ENCODE data around the gene MYPN. TPM values are rescaled to one million over a fixed set of nuclear protein-coding genes. Genes with fewer than 3 reads are reported as not detected.

The MYPN gene
- total and polyA plus RNA-seq, 2 experiments from 2014 or later = not detected

DNA sequence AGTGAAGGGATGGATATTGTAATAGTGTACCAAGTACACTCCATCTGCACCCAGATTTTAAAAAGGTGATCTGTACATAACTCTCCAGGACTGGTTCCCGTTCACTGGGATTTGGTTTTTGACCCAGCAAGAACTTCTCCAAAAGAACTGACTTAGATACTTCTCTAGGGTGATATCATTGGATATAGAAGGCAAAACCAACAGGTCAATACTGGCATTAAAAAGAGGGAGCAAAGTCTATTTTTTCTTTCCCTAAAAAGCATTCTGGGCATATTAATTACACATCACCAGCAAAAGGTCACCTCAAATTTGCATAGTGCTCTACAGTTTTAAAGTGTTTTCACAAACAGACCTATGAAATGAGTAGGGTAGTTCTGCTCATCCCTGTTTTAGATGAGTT lies 3.5 kb downstream of the MYPN start:
- Mint-ChIP-seq H3K27ac (no peak overlapping the region), H3K4me3 (no peak overlapping the region), H3K9me3 (no peaks in the 10 kb centered on the region), H3K4me1 (peaks cover 7% of the 10 kb centered on the region; the same call in 2 of the 3 replicates), H3K36me3 (ENCODE audit: low read depth) (no peaks in the 10 kb centered on the region), H3K27me3 (ENCODE audit: insufficient read depth, low read depth, poor library complexity) (no peaks in the 10 kb centered on the region)
- Histone ChIP-seq H4K20me1 (replicated peaks; ENCODE audit: insufficient read depth) (no peaks in the 10 kb centered on the region), H2AFZ (no peak overlapping the region), H3K4me1 (ENCODE audit: insufficient read depth) (no peaks in the 10 kb centered on the region), H3K4me3 (no peak overlapping the region), H3K79me2 (replicated peaks; ENCODE audit: insufficient read depth) (no peaks in the 10 kb centered on the region), H3F3A (replicated peaks; ENCODE audit: low read depth) (no peaks in the 10 kb centered on the region), H3K27me3 (ENCODE audit: insufficient read depth) (no peaks in the 10 kb centered on the region), H3K4me2 (no peak overlapping the region), H3K27ac (ENCODE audit: low read depth) (no peak overlapping the region), H3K9me2 (ENCODE audit: insufficient read depth) (no peaks in the 10 kb centered on the region), H3K36me3 (ENCODE audit: insufficient read depth) (no peaks in the 10 kb centered on the region)
- TF ChIP-seq, protein P1, sequence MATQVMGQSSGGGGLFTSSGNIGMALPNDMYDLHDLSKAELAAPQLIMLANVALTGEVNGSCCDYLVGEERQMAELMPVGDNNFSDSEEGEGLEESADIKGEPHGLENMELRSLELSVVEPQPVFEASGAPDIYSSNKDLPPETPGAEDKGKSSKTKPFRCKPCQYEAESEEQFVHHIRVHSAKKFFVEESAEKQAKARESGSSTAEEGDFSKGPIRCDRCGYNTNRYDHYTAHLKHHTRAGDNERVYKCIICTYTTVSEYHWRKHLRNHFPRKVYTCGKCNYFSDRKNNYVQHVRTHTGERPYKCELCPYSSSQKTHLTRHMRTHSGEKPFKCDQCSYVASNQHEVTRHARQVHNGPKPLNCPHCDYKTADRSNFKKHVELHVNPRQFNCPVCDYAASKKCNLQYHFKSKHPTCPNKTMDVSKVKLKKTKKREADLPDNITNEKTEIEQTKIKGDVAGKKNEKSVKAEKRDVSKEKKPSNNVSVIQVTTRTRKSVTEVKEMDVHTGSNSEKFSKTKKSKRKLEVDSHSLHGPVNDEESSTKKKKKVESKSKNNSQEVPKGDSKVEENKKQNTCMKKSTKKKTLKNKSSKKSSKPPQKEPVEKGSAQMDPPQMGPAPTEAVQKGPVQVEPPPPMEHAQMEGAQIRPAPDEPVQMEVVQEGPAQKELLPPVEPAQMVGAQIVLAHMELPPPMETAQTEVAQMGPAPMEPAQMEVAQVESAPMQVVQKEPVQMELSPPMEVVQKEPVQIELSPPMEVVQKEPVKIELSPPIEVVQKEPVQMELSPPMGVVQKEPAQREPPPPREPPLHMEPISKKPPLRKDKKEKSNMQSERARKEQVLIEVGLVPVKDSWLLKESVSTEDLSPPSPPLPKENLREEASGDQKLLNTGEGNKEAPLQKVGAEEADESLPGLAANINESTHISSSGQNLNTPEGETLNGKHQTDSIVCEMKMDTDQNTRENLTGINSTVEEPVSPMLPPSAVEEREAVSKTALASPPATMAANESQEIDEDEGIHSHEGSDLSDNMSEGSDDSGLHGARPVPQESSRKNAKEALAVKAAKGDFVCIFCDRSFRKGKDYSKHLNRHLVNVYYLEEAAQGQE (IDR thresholded peaks at IDR 0.05; ENCODE audit: unreplicated experiment) = no peak
- TF ChIP-seq ZNF114 (CRISPR knock-in tag; IDR thresholded peaks at IDR 0.05) (no peak), ZNF331 (CRISPR knock-in tag; IDR thresholded peaks at IDR 0.05; ENCODE audit: low read depth) (no peak), NANOG (IDR thresholded peaks at IDR 0.05; ENCODE audit: borderline replicate concordance) (no peak), EZH2 (IDR thresholded peaks at IDR 0.05; ENCODE audit: low read depth, unreplicated experiment) (no peak)
- TF ChIP-seq, protein P2, sequence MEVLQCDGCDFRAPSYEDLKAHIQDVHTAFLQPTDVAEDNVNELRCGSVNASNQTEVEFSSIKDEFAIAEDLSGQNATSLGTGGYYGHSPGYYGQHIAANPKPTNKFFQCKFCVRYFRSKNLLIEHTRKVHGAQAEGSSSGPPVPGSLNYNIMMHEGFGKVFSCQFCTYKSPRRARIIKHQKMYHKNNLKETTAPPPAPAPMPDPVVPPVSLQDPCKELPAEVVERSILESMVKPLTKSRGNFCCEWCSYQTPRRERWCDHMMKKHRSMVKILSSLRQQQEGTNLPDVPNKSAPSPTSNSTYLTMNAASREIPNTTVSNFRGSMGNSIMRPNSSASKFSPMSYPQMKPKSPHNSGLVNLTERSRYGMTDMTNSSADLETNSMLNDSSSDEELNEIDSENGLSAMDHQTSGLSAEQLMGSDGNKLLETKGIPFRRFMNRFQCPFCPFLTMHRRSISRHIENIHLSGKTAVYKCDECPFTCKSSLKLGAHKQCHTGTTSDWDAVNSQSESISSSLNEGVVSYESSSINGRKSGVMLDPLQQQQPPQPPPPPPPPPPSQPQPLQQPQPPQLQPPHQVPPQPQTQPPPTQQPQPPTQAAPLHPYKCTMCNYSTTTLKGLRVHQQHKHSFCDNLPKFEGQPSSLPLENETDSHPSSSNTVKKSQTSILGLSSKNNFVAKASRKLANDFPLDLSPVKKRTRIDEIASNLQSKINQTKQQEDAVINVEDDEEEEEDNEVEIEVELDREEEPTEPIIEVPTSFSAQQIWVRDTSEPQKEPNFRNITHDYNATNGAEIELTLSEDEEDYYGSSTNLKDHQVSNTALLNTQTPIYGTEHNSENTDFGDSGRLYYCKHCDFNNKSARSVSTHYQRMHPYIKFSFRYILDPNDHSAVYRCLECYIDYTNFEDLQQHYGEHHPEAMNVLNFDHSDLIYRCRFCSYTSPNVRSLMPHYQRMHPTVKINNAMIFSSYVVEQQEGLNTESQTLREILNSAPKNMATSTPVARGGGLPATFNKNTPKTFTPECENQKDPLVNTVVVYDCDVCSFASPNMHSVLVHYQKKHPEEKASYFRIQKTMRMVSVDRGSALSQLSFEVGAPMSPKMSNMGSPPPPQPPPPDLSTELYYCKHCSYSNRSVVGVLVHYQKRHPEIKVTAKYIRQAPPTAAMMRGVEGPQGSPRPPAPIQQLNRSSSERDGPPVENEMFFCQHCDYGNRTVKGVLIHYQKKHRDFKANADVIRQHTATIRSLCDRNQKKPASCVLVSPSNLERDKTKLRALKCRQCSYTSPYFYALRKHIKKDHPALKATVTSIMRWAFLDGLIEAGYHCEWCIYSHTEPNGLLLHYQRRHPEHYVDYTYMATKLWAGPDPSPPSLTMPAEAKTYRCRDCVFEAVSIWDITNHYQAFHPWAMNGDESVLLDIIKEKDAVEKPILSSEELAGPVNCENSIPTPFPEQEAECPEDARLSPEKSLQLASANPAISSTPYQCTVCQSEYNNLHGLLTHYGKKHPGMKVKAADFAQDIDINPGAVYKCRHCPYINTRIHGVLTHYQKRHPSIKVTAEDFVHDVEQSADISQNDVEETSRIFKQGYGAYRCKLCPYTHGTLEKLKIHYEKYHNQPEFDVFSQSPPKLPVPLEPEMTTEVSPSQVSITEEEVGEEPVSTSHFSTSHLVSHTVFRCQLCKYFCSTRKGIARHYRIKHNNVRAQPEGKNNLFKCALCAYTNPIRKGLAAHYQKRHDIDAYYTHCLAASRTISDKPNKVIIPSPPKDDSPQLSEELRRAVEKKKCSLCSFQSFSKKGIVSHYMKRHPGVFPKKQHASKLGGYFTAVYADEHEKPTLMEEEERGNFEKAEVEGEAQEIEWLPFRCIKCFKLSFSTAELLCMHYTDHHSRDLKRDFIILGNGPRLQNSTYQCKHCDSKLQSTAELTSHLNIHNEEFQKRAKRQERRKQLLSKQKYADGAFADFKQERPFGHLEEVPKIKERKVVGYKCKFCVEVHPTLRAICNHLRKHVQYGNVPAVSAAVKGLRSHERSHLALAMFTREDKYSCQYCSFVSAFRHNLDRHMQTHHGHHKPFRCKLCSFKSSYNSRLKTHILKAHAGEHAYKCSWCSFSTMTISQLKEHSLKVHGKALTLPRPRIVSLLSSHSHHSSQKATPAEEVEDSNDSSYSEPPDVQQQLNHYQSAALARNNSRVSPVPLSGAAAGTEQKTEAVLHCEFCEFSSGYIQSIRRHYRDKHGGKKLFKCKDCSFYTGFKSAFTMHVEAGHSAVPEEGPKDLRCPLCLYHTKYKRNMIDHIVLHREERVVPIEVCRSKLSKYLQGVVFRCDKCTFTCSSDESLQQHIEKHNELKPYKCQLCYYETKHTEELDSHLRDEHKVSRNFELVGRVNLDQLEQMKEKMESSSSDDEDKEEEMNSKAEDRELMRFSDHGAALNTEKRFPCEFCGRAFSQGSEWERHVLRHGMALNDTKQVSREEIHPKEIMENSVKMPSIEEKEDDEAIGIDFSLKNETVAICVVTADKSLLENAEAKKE (CRISPR knock-in tag; IDR thresholded peaks at IDR 0.05) = no peak
- TF ChIP-seq, protein P3, sequence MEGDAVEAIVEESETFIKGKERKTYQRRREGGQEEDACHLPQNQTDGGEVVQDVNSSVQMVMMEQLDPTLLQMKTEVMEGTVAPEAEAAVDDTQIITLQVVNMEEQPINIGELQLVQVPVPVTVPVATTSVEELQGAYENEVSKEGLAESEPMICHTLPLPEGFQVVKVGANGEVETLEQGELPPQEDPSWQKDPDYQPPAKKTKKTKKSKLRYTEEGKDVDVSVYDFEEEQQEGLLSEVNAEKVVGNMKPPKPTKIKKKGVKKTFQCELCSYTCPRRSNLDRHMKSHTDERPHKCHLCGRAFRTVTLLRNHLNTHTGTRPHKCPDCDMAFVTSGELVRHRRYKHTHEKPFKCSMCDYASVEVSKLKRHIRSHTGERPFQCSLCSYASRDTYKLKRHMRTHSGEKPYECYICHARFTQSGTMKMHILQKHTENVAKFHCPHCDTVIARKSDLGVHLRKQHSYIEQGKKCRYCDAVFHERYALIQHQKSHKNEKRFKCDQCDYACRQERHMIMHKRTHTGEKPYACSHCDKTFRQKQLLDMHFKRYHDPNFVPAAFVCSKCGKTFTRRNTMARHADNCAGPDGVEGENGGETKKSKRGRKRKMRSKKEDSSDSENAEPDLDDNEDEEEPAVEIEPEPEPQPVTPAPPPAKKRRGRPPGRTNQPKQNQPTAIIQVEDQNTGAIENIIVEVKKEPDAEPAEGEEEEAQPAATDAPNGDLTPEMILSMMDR (conservative IDR thresholded peaks at IDR 0.05; ENCODE audit: low read depth in 2 of 2) = no peak
- DNase-seq (ENCODE audit: low spot score) (no peak), ATAC-seq (no peak)
